NCI-H226 (cell line): ENCODE data around the gene GMPR2.
"Not testable (repeated sequence)": the region's sequence is repeated elsewhere in the genome, so short reads cannot be mapped to it uniquely, and the experiment has no call there.

Source experiments
- DNase-seq: peaks from one replicate; pipeline ENCODE4 v3.0.0-alpha.2; 2015

Gene GMPR2

GRCh38 chr14:24203249-24203886 is 29.4 kb upstream of the GMPR2 start:
- DNase-seq, result not testable (repeated sequence)

- DNase-seq, result no peak
Measured at GRCh38 chr14:24204163-24205146, 28.3 kb upstream of the GMPR2 start.

GRCh38 chr14:24206260-24207103 is 26.2 kb upstream of the GMPR2 start:
- no peak for DNase-seq

GRCh38 chr14:24207104-24207551 is 25.6 kb upstream of the GMPR2 start:
- no peak for DNase-seq

GRCh38 chr14:24207625-24208024 is 25.1 kb upstream of the GMPR2 start:
- DNase-seq, result no peak

GRCh38 chr14:24211311-24211710 is 21.4 kb upstream of the GMPR2 start:
- DNase-seq, result no peak

GRCh38 chr14:24212924-24213865 is 19.5 kb upstream of the GMPR2 start, which contains the start of gene CHMP4A:
TSS of gene CHMP4A (minus strand) at chr14:24213488. CDS start at chr14:24213439, 49 bp downstream.
- peak; percentile 99 for DNase-seq

- DNase-seq, result no peak
Measured at GRCh38 chr14:24213866-24214662, 18.7 kb upstream of the GMPR2 start.

- peak; percentile 68 for DNase-seq
Measured at GRCh38 chr14:24215495-24216344, 17.0 kb upstream of the GMPR2 start, which contains the start of gene MDP1. TSS of gene MDP1 (minus strand) at chr14:24216066. CDS start at chr14:24215955, 111 bp downstream.

- DNase-seq, result no peak
Measured at GRCh38 chr14:24216345-24216699, 16.4 kb upstream of the GMPR2 start.

- not testable (repeated sequence) for DNase-seq
Measured at GRCh38 chr14:24216876-24217275, 15.9 kb upstream of the GMPR2 start.

GRCh38 chr14:24219080-24219479 is 13.6 kb upstream of the GMPR2 start:
- DNase-seq, result no peak

- DNase-seq, result no peak
Measured at GRCh38 chr14:24219521-24219920, 13.2 kb upstream of the GMPR2 start.

GRCh38 chr14:24222987-24223386 is 9.7 kb upstream of the GMPR2 start:
- not testable (repeated sequence) for DNase-seq

- peak; percentile 90 for DNase-seq
Measured at GRCh38 chr14:24224618-24225071, 8.1 kb upstream of the GMPR2 start.

GRCh38 chr14:24226473-24226872 is 6.3 kb upstream of the GMPR2 start:
- DNase-seq, result no peak

- DNase-seq, result no peak
Measured at GRCh38 chr14:24228902-24229301, 3.8 kb upstream of the GMPR2 start.

- no peak for DNase-seq
Measured at GRCh38 chr14:24231263-24232120, 1.2 kb upstream of the GMPR2 start.
